ENCODE data around the gene CEP85L.

GRCh38 chr6:118473266-118473665 lies 178.1 kb downstream of the CEP85L start:
- no peak for TF ChIP-seq CTCF (IDR thresholded peaks at IDR 0.05)
- no peak for TF ChIP-seq POLR2A (IDR thresholded peaks at IDR 0.05; ENCODE audit: low read depth)
- no peak for TF ChIP-seq EP300 (IDR thresholded peaks at IDR 0.05)
